ENCODE measurements around the gene TMEM198.
A peak's percentile ranks its signal among the peaks of the same experiment; 100 is the strongest.

TMEM198 gene

GRCh38 chr2:219540784-219541504 is 2.9 kb upstream of the TMEM198 start:
- FAIRE-seq (no peak), DNase-seq (ENCODE audit: insufficient read length, low spot score) (no peak)
- TF ChIP-seq POU2F2 (IDR thresholded peaks at IDR 0.05; ENCODE audit: low read depth, low read length) (no peak), TAF1 (IDR thresholded peaks at IDR 0.05; ENCODE audit: low read depth, low read length) (no peak), POLR2A (IDR thresholded peaks at IDR 0.05; ENCODE audit: low read depth, low read length) (no peak), SPI1 (IDR thresholded peaks at IDR 0.05; ENCODE audit: low read depth, low read length) (no peak)

- TF ChIP-seq SPI1 (IDR thresholded peaks at IDR 0.05; ENCODE audit: low read depth, low read length) (no peak), POLR2AphosphoS5 (IDR thresholded peaks at IDR 0.05; ENCODE audit: low read depth, low read length) (no peak), POU2F2 (IDR thresholded peaks at IDR 0.05; ENCODE audit: low read depth, low read length) (no peak), TAF1 (IDR thresholded peaks at IDR 0.05; ENCODE audit: low read depth, low read length) (no peak), POLR2A (IDR thresholded peaks at IDR 0.05; ENCODE audit: low read depth, low read length) (no peak), PAX5 (IDR thresholded peaks at IDR 0.05; ENCODE audit: insufficient read depth, low read length, severe bottlenecking) (no peak)
- DNase-seq (ENCODE audit: insufficient read length, low spot score) (peak; percentile 93), FAIRE-seq (peak; percentile 100)
These were observed 2.1 kb upstream of the TMEM198 start for GRCh38 chr2:219541611-219542180.

GRCh38 chr2:219542931-219543595 is 765 bp upstream of the TMEM198 start:
- peak; percentile 67 for FAIRE-seq
- TF ChIP-seq POLR2AphosphoS5 (IDR thresholded peaks at IDR 0.05; ENCODE audit: low read depth, low read length) (no peak), PAX5 (IDR thresholded peaks at IDR 0.05; ENCODE audit: insufficient read depth, low read length, severe bottlenecking) (no peak), POLR2A (IDR thresholded peaks at IDR 0.05; ENCODE audit: low read depth, low read length) (no peak), TAF1 (IDR thresholded peaks at IDR 0.05; ENCODE audit: low read depth, low read length) (no peak), SPI1 (IDR thresholded peaks at IDR 0.05; ENCODE audit: low read depth, low read length) (no peak), POU2F2 (IDR thresholded peaks at IDR 0.05; ENCODE audit: low read depth, low read length) (no peak)
- DNase-seq (ENCODE audit: insufficient read length, low spot score) = peak; percentile 56

- TF ChIP-seq POU2F2 (IDR thresholded peaks at IDR 0.05; ENCODE audit: low read depth, low read length) = no peak
- no peak for TF ChIP-seq SPI1 (IDR thresholded peaks at IDR 0.05; ENCODE audit: low read depth, low read length)
- no peak for TF ChIP-seq POLR2AphosphoS5 (IDR thresholded peaks at IDR 0.05; ENCODE audit: low read depth, low read length)
- TF ChIP-seq TAF1 (IDR thresholded peaks at IDR 0.05; ENCODE audit: low read depth, low read length) = no peak
- no peak for TF ChIP-seq PAX5 (IDR thresholded peaks at IDR 0.05; ENCODE audit: insufficient read depth, low read length, severe bottlenecking)
- no peak for TF ChIP-seq POLR2A (IDR thresholded peaks at IDR 0.05; ENCODE audit: low read depth, low read length)
- FAIRE-seq = no peak
- no peak for DNase-seq (ENCODE audit: insufficient read length, low spot score)
These were observed 739 bp downstream of the TMEM198 start for GRCh38 chr2:219544567-219544966.

GRCh38 chr2:219545295-219545942 is 1.6 kb downstream of the TMEM198 start:
- FAIRE-seq (no peak), DNase-seq (ENCODE audit: insufficient read length, low spot score) (no peak)
- TF ChIP-seq SPI1 (IDR thresholded peaks at IDR 0.05; ENCODE audit: low read depth, low read length) (no peak), POLR2A (IDR thresholded peaks at IDR 0.05; ENCODE audit: low read depth, low read length) (no peak), PAX5 (IDR thresholded peaks at IDR 0.05; ENCODE audit: insufficient read depth, low read length, severe bottlenecking) (no peak)

- FAIRE-seq (no peak), DNase-seq (ENCODE audit: insufficient read length, low spot score) (no peak)
- TF ChIP-seq POU2F2 (IDR thresholded peaks at IDR 0.05; ENCODE audit: low read depth, low read length) = no peak
- TF ChIP-seq TAF1 (IDR thresholded peaks at IDR 0.05; ENCODE audit: low read depth, low read length) = no peak
- no peak for TF ChIP-seq POLR2A (IDR thresholded peaks at IDR 0.05; ENCODE audit: low read depth, low read length)
- TF ChIP-seq PAX5 (IDR thresholded peaks at IDR 0.05; ENCODE audit: insufficient read depth, low read length, severe bottlenecking) = no peak
- no peak for TF ChIP-seq POLR2AphosphoS5 (IDR thresholded peaks at IDR 0.05; ENCODE audit: low read depth, low read length)
- TF ChIP-seq SPI1 (IDR thresholded peaks at IDR 0.05; ENCODE audit: low read depth, low read length) = no peak
These were observed 2.1 kb downstream of the TMEM198 start for GRCh38 chr2:219545943-219546352.

GRCh38 chr2:219547621-219548020 is 3.8 kb downstream of the TMEM198 start:
- no peak for DNase-seq (ENCODE audit: insufficient read length, low spot score)
- no peak for TF ChIP-seq SPI1 (IDR thresholded peaks at IDR 0.05; ENCODE audit: low read depth, low read length)
- no peak for TF ChIP-seq POLR2AphosphoS5 (IDR thresholded peaks at IDR 0.05; ENCODE audit: low read depth, low read length)
- no peak for TF ChIP-seq POLR2A (IDR thresholded peaks at IDR 0.05; ENCODE audit: low read depth, low read length)
- TF ChIP-seq POU2F2 (IDR thresholded peaks at IDR 0.05; ENCODE audit: low read depth, low read length) = no peak
- no peak for TF ChIP-seq TAF1 (IDR thresholded peaks at IDR 0.05; ENCODE audit: low read depth, low read length)
- no peak for TF ChIP-seq PAX5 (IDR thresholded peaks at IDR 0.05; ENCODE audit: insufficient read depth, low read length, severe bottlenecking)
- no peak for FAIRE-seq

- FAIRE-seq = no peak
These were observed 5.2 kb downstream of the TMEM198 start for GRCh38 chr2:219548990-219549389.

GRCh38 chr2:219549619-219550018 is 5.8 kb downstream of the TMEM198 start:
- DNase-seq (ENCODE audit: insufficient read length, low spot score) (no peak), FAIRE-seq (no peak)
- no peak for TF ChIP-seq PAX5 (IDR thresholded peaks at IDR 0.05; ENCODE audit: insufficient read depth, low read length, severe bottlenecking)
- TF ChIP-seq POLR2A (IDR thresholded peaks at IDR 0.05; ENCODE audit: low read depth, low read length) = no peak
- no peak for TF ChIP-seq SPI1 (IDR thresholded peaks at IDR 0.05; ENCODE audit: low read depth, low read length)
- TF ChIP-seq POLR2AphosphoS5 (IDR thresholded peaks at IDR 0.05; ENCODE audit: low read depth, low read length) = no peak
- no peak for TF ChIP-seq POU2F2 (IDR thresholded peaks at IDR 0.05; ENCODE audit: low read depth, low read length)
- no peak for TF ChIP-seq TAF1 (IDR thresholded peaks at IDR 0.05; ENCODE audit: low read depth, low read length)

More at GRCh38 chr2:219548990-219549389, 5.2 kb downstream of the TMEM198 start:
- no peak for TF ChIP-seq POU2F2 (IDR thresholded peaks at IDR 0.05; ENCODE audit: low read depth, low read length)
- TF ChIP-seq POLR2A (IDR thresholded peaks at IDR 0.05; ENCODE audit: low read depth, low read length) = no peak
- no peak for TF ChIP-seq TAF1 (IDR thresholded peaks at IDR 0.05; ENCODE audit: low read depth, low read length)
- TF ChIP-seq PAX5 (IDR thresholded peaks at IDR 0.05; ENCODE audit: insufficient read depth, low read length, severe bottlenecking) = no peak
- TF ChIP-seq POLR2AphosphoS5 (IDR thresholded peaks at IDR 0.05; ENCODE audit: low read depth, low read length) = no peak
- TF ChIP-seq SPI1 (IDR thresholded peaks at IDR 0.05; ENCODE audit: low read depth, low read length) = no peak
- no peak for DNase-seq (ENCODE audit: insufficient read length, low spot score)

Measured in GM12891 (cell line).